Measurements from ENCODE around the gene HS1BP3.

The HS1BP3 gene

GRCh38 chr2:20584399-20585358 is 66.2 kb downstream of the HS1BP3 start:
- no peak for DNase-seq
- H3K4me1 ChIP-seq (ENCODE audit: control insufficient read depth, insufficient read depth, low read length, poor library complexity, severe bottlenecking), result no peaks in the 10 kb centered on the region
- H3K9me3 ChIP-seq (ENCODE audit: control insufficient read depth, low read length), result no peaks in the 10 kb centered on the region
- H3K36me3 ChIP-seq (ENCODE audit: control insufficient read depth, insufficient read depth, low read length), result no peaks in the 10 kb centered on the region
- no peak overlapping the region for H3K4me3 ChIP-seq (ENCODE audit: insufficient read depth, low read depth, low read length, poor library complexity, severe bottlenecking)
- H3K27ac ChIP-seq (ENCODE audit: insufficient read depth, low read length, poor library complexity, severe bottlenecking), result no peak overlapping the region
- H3K27me3 ChIP-seq (replicated peaks; ENCODE audit: control insufficient read depth, insufficient read depth, low read length, poor library complexity, severe bottlenecking), result no peaks in the 10 kb centered on the region

GRCh38 chr2:20584045-20584398 is 66.9 kb downstream of the HS1BP3 start:
- no peaks in the 10 kb centered on the region for H3K9me3 ChIP-seq (ENCODE audit: control insufficient read depth, low read length)
- H3K27ac ChIP-seq (ENCODE audit: insufficient read depth, low read length, poor library complexity, severe bottlenecking), result no peak overlapping the region
- DNase-seq, result no peak
- H3K27me3 ChIP-seq (replicated peaks; ENCODE audit: control insufficient read depth, insufficient read depth, low read length, poor library complexity, severe bottlenecking), result no peaks in the 10 kb centered on the region
- H3K4me1 ChIP-seq (ENCODE audit: control insufficient read depth, insufficient read depth, low read length, poor library complexity, severe bottlenecking), result no peaks in the 10 kb centered on the region
- no peaks in the 10 kb centered on the region for H3K36me3 ChIP-seq (ENCODE audit: control insufficient read depth, insufficient read depth, low read length)
- no peak overlapping the region for H3K4me3 ChIP-seq (ENCODE audit: insufficient read depth, low read depth, low read length, poor library complexity, severe bottlenecking)

GRCh38 chr2:20583425-20583881 is 67.4 kb downstream of the HS1BP3 start:
- H3K27me3 ChIP-seq (replicated peaks; ENCODE audit: control insufficient read depth, insufficient read depth, low read length, poor library complexity, severe bottlenecking), result no peaks in the 10 kb centered on the region
- H3K27ac ChIP-seq (ENCODE audit: insufficient read depth, low read length, poor library complexity, severe bottlenecking), result no peak overlapping the region
- no peaks in the 10 kb centered on the region for H3K9me3 ChIP-seq (ENCODE audit: control insufficient read depth, low read length)
- no peaks in the 10 kb centered on the region for H3K4me1 ChIP-seq (ENCODE audit: control insufficient read depth, insufficient read depth, low read length, poor library complexity, severe bottlenecking)
- H3K36me3 ChIP-seq (ENCODE audit: control insufficient read depth, insufficient read depth, low read length), result no peaks in the 10 kb centered on the region
- no peak overlapping the region for H3K4me3 ChIP-seq (ENCODE audit: insufficient read depth, low read depth, low read length, poor library complexity, severe bottlenecking)
- DNase-seq, result no peak

- H3K9me3 ChIP-seq (ENCODE audit: control insufficient read depth, low read length), result no peaks in the 10 kb centered on the region
- no peaks in the 10 kb centered on the region for H3K27me3 ChIP-seq (replicated peaks; ENCODE audit: control insufficient read depth, insufficient read depth, low read length, poor library complexity, severe bottlenecking)
- H3K36me3 ChIP-seq (ENCODE audit: control insufficient read depth, insufficient read depth, low read length), result no peaks in the 10 kb centered on the region
- H3K27ac ChIP-seq (ENCODE audit: insufficient read depth, low read length, poor library complexity, severe bottlenecking), result no peak overlapping the region
- no peak for DNase-seq
- H3K4me3 ChIP-seq (ENCODE audit: insufficient read depth, low read depth, low read length, poor library complexity, severe bottlenecking), result no peak overlapping the region
- H3K4me1 ChIP-seq (ENCODE audit: control insufficient read depth, insufficient read depth, low read length, poor library complexity, severe bottlenecking), result no peaks in the 10 kb centered on the region
These were observed 68.2 kb downstream of the HS1BP3 start for GRCh38 chr2:20582600-20583221.

- H3K4me1 ChIP-seq (ENCODE audit: control insufficient read depth, insufficient read depth, low read length, poor library complexity, severe bottlenecking), result peaks cover 12% of the 10 kb centered on the region
These were observed 70.0 kb downstream of the HS1BP3 start for GRCh38 chr2:20580690-20581437.

GRCh38 chr2:20579866-20580265 is 71.0 kb downstream of the HS1BP3 start:
- Histone ChIP-seq H3K9me3 (ENCODE audit: control insufficient read depth, low read length) (no peaks in the 10 kb centered on the region), H3K36me3 (ENCODE audit: control insufficient read depth, insufficient read depth, low read length) (no peaks in the 10 kb centered on the region), H3K4me3 (ENCODE audit: insufficient read depth, low read depth, low read length, poor library complexity, severe bottlenecking) (no peak overlapping the region), H3K4me1 (ENCODE audit: control insufficient read depth, insufficient read depth, low read length, poor library complexity, severe bottlenecking) (peaks cover 12% of the 10 kb centered on the region), H3K27me3 (replicated peaks; ENCODE audit: control insufficient read depth, insufficient read depth, low read length, poor library complexity, severe bottlenecking) (no peaks in the 10 kb centered on the region), H3K27ac (ENCODE audit: insufficient read depth, low read length, poor library complexity, severe bottlenecking) (no peak overlapping the region)
- no peak for DNase-seq

More at GRCh38 chr2:20580690-20581437, 70.0 kb downstream of the HS1BP3 start:
- Histone ChIP-seq H3K27me3 (replicated peaks; ENCODE audit: control insufficient read depth, insufficient read depth, low read length, poor library complexity, severe bottlenecking) (no peaks in the 10 kb centered on the region), H3K27ac (ENCODE audit: insufficient read depth, low read length, poor library complexity, severe bottlenecking) (no peak overlapping the region), H3K4me3 (ENCODE audit: insufficient read depth, low read depth, low read length, poor library complexity, severe bottlenecking) (no peak overlapping the region), H3K9me3 (ENCODE audit: control insufficient read depth, low read length) (no peaks in the 10 kb centered on the region), H3K36me3 (ENCODE audit: control insufficient read depth, insufficient read depth, low read length) (no peaks in the 10 kb centered on the region)
- DNase-seq, result no peak

- Histone ChIP-seq H3K27me3 (replicated peaks; ENCODE audit: control insufficient read depth, insufficient read depth, low read length, poor library complexity, severe bottlenecking) (no peaks in the 10 kb centered on the region), H3K27ac (ENCODE audit: insufficient read depth, low read length, poor library complexity, severe bottlenecking) (no peak overlapping the region), H3K36me3 (ENCODE audit: control insufficient read depth, insufficient read depth, low read length) (no peaks in the 10 kb centered on the region), H3K4me3 (ENCODE audit: insufficient read depth, low read depth, low read length, poor library complexity, severe bottlenecking) (no peak overlapping the region), H3K9me3 (ENCODE audit: control insufficient read depth, low read length) (no peaks in the 10 kb centered on the region), H3K4me1 (ENCODE audit: control insufficient read depth, insufficient read depth, low read length, poor library complexity, severe bottlenecking) (peaks cover 12% of the 10 kb centered on the region)
- no peak for DNase-seq
These were observed 71.7 kb downstream of the HS1BP3 start for GRCh38 chr2:20578895-20579825.

GRCh38 chr2:20578266-20578894 is 72.5 kb downstream of the HS1BP3 start:
- no peak overlapping the region for H3K27ac ChIP-seq (ENCODE audit: insufficient read depth, low read length, poor library complexity, severe bottlenecking)
- no peak overlapping the region for H3K4me3 ChIP-seq (ENCODE audit: insufficient read depth, low read depth, low read length, poor library complexity, severe bottlenecking)
- DNase-seq, result no peak
- no peaks in the 10 kb centered on the region for H3K9me3 ChIP-seq (ENCODE audit: control insufficient read depth, low read length)
- H3K27me3 ChIP-seq (replicated peaks; ENCODE audit: control insufficient read depth, insufficient read depth, low read length, poor library complexity, severe bottlenecking), result no peaks in the 10 kb centered on the region
- H3K36me3 ChIP-seq (ENCODE audit: control insufficient read depth, insufficient read depth, low read length), result no peaks in the 10 kb centered on the region
- peaks cover 12% of the 10 kb centered on the region for H3K4me1 ChIP-seq (ENCODE audit: control insufficient read depth, insufficient read depth, low read length, poor library complexity, severe bottlenecking)

Data from effector memory CD4-positive, alpha-beta T cell (primary cell).